Type B pancreatic cell (in vitro differentiated cells): Measurements from ENCODE around the gene TYMS. TPM values are rescaled to one million over a fixed set of nuclear protein-coding genes. Genes with fewer than 3 reads are reported as not detected.

ENCODE experiments used
- DNase-seq: peaks from one replicate; pipeline ENCODE4 v3.0.0; 2021; ENCODE audit warnings: mixed read lengths; ENCODE audit not compliant: unreplicated experiment; ENCODE audit errors: extremely low spot score
- H3K27ac Mint-ChIP-seq: 2 replicates; pipeline ENCODE4 v1.8.0; 2021; ENCODE audit warnings: mild to moderate bottlenecking, mixed read lengths
- H3K27me3 Mint-ChIP-seq: 2 replicates; pipeline ENCODE4 v1.8.0; 2021; ENCODE audit warnings: mixed read lengths
- H3K36me3 Mint-ChIP-seq: 2 replicates; pipeline ENCODE4 v1.8.0; 2021; ENCODE audit warnings: mixed read lengths
- H3K4me1 Mint-ChIP-seq: one replicate; pipeline ENCODE4 v1.8.0; 2021; ENCODE audit warnings: mixed read lengths; ENCODE audit not compliant: unreplicated experiment
- H3K4me3 Mint-ChIP-seq: 2 replicates; pipeline ENCODE4 v1.8.0; 2021; ENCODE audit warnings: mild to moderate bottlenecking, mixed read lengths
- H3K9me3 Mint-ChIP-seq: 2 replicates; pipeline ENCODE4 v1.8.0; 2021; ENCODE audit warnings: mixed read lengths
- CTCF ChIP-seq: fragments of 200-600 bp; sonication (generic); conservative IDR thresholded peaks from 2 replicates; pipeline ENCODE4 v1.5.0; 2021; ENCODE audit warnings: antibody characterized with exemption, mild to moderate bottlenecking
- total RNA-seq: library from RNA; stranded (reverse); gene quantifications from 2 replicates; pipeline ENCODE4 v1.2.1, GENCODE V29; 2021; ENCODE audit warnings: low replicate concordance

Gene TYMS
- total RNA-seq, 1 donor from 2014 or later, result 143 TPM

GRCh38 chr18:649341-649740, 8.1 kb upstream of the TYMS start:
- no peak for DNase-seq
- H3K27ac Mint-ChIP-seq, result no peak overlapping the region
- H3K4me1 Mint-ChIP-seq, result peaks cover 9% of the 10 kb centered on the region
- H3K36me3 Mint-ChIP-seq, result no peaks in the 10 kb centered on the region
- H3K27me3 Mint-ChIP-seq, result no peaks in the 10 kb centered on the region
- H3K4me3 Mint-ChIP-seq, result no peak overlapping the region
- no peaks in the 10 kb centered on the region for H3K9me3 Mint-ChIP-seq
- TF ChIP-seq CTCF, result no peak

GRCh38 chr18:650428-650858, 7.0 kb upstream of the TYMS start:
- peaks cover 1% of the 10 kb centered on the region for H3K36me3 Mint-ChIP-seq
- no peak for DNase-seq
- H3K4me1 Mint-ChIP-seq, result peaks cover 11% of the 10 kb centered on the region
- H3K9me3 Mint-ChIP-seq, result peaks cover 2% of the 10 kb centered on the region
- no peak for TF ChIP-seq CTCF
- no peak overlapping the region for H3K4me3 Mint-ChIP-seq
- H3K27me3 Mint-ChIP-seq, result no peaks in the 10 kb centered on the region
- no peak overlapping the region for H3K27ac Mint-ChIP-seq

- peaks cover 14% of the 10 kb centered on the region for H3K4me1 Mint-ChIP-seq
- H3K27ac Mint-ChIP-seq, result no peak overlapping the region
- H3K9me3 Mint-ChIP-seq, result peaks cover 5% of the 10 kb centered on the region
- no peak overlapping the region for H3K4me3 Mint-ChIP-seq
- H3K36me3 Mint-ChIP-seq, result peaks cover 5% of the 10 kb centered on the region
- DNase-seq, result no peak
- TF ChIP-seq CTCF, result no peak
- H3K27me3 Mint-ChIP-seq, result no peaks in the 10 kb centered on the region
Measured at GRCh38 chr18:652131-652530, 5.3 kb upstream of the TYMS start.

- H3K9me3 Mint-ChIP-seq, result peaks cover 5% of the 10 kb centered on the region
- no peak overlapping the region for H3K27ac Mint-ChIP-seq
- peaks cover 14% of the 10 kb centered on the region for H3K4me1 Mint-ChIP-seq
- DNase-seq, result no peak
- no peaks in the 10 kb centered on the region for H3K27me3 Mint-ChIP-seq
- H3K4me3 Mint-ChIP-seq, result no peak overlapping the region
- peaks cover 5% of the 10 kb centered on the region for H3K36me3 Mint-ChIP-seq
- no peak for TF ChIP-seq CTCF
Measured at GRCh38 chr18:653512-653911, 3.9 kb upstream of the TYMS start.

GRCh38 chr18:654601-655000, 2.9 kb upstream of the TYMS start:
- Mint-ChIP-seq H3K4me3 (no peak overlapping the region), H3K36me3 (peaks cover 13% of the 10 kb centered on the region), H3K9me3 (peaks cover 5% of the 10 kb centered on the region), H3K27ac (no peak overlapping the region), H3K27me3 (no peaks in the 10 kb centered on the region), H3K4me1 (peaks cover 23% of the 10 kb centered on the region)
- DNase-seq, result no peak
- TF ChIP-seq CTCF, result no peak

- DNase-seq, result no peak
- no peak overlapping the region for H3K27ac Mint-ChIP-seq
Measured at GRCh38 chr18:655445-655844, 2.0 kb upstream of the TYMS start.

More at GRCh38 chr18:655445-655844, 2.0 kb upstream of the TYMS start:
- TF ChIP-seq CTCF, result no peak
- Mint-ChIP-seq H3K4me3 (peak overlapping the region; percentile 77), H3K4me1 (peaks cover 21% of the 10 kb centered on the region), H3K9me3 (peaks cover 5% of the 10 kb centered on the region), H3K27me3 (no peaks in the 10 kb centered on the region), H3K36me3 (peaks cover 21% of the 10 kb centered on the region)
